GM18526 (cell line): ENCODE results near the gene PRSS33.

Experiments used
- POLR2A ChIP-seq: IDR thresholded peaks from 3 replicates; pipeline ENCODE4 v1.6.1; 2011; ENCODE audit not compliant: insufficient read length; ENCODE audit errors: extremely low read depth

Gene PRSS33, protein sequence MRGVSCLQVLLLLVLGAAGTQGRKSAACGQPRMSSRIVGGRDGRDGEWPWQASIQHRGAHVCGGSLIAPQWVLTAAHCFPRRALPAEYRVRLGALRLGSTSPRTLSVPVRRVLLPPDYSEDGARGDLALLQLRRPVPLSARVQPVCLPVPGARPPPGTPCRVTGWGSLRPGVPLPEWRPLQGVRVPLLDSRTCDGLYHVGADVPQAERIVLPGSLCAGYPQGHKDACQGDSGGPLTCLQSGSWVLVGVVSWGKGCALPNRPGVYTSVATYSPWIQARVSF

DNA sequence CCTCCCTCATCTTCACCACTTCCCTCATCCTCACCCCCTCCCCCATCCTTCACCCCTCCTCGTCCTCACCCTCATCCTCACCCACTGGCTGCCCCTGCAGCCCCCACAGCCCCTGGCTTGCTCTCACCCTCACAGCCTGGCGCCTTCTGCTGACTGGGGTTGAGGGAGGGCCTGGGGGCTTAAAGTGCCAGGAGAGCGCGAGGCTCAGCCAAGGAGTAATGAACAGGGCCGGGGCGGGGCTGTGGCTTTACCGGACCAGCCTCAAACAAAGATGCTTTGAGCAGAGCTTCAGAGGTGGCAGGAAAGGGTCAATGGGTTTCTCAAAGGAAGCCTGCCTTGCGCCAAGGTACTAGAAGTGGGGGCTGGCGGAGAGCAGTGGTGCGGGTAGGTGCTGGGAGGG lies at the start of gene PRSS33:
PRSS33 (minus strand) TSS at position 155 of the 400 bp plus-strand sequence. CDS start 1,013 bp downstream, outside the sequence.
- no peak for TF ChIP-seq POLR2A

DNA sequence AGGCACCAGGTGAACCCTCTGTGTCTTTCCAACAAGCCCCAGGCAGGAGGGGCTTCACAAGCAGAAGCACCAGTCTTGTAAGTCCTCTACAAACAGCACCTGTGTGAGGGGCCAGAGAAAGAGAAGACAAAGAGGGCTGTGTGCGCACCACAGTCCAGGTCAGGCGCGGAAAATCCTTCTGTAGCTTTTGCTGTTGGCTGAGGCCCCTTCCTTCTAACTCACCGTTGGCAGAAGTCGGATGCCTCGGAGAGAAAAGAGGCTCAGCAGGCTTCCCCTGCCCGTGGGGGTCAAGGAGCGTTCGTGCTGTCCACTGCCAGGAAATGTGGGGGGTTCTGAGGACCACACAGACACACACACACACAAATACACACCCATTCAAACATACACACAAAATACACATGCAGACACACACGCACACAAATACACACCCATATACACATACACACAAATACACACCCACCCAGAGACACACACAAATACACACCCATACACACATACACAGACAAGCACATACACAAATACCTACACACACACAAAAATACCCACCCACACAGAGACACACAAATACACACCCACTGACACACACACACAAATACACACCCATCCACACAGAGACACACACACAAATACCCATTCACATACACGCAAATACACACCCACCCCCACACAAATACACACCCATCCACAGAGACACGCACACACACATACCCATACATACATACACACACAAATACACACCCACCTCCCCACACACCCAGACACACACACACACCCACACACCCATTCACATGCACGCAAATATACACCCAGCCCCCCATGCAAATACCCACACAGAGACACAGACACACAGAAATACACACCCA lies 49.5 kb upstream of the PRSS33 start:
- no peak for TF ChIP-seq POLR2A

DNA sequence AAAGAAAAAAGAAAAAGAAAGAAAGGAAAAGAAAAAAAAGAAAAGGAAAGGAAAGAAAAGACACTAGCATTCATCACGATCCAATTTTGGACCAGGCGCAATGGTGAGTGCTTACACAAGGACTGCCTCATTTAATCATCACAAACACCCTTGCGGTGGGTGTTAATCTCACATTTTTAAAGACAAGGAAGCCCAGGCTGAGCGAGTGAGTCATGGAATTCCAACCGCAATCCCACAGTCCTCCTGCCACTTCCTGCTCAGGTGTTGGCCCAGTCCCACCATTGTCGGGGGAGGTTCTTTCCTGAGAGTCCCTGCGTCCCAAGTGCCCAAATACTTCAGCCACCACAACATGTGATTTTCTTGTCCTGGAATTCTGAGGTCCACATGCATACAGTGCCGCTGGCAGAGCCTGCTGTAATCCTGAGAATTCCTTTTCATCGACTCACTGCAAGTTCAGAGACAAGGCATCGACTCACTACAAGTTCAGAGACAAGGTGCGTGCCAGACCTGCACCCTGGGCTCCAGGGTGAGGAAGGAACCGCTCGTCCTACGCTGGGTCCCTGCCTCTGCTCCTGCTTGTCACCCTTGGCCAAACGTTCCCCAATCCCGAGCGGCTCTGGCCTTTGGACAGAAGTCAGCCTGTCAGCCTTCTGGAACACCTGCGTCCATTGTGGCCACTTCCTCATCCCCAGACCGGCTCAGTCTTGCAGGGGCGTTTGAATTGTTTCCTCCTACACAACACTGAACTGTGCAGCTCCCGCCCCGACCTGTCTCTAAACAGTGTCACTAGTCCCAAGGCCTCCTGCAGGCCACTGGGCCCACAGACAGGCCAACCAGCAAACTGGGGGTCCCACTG lies 48.5 kb upstream of the PRSS33 start:
- TF ChIP-seq POLR2A: no peak

DNA sequence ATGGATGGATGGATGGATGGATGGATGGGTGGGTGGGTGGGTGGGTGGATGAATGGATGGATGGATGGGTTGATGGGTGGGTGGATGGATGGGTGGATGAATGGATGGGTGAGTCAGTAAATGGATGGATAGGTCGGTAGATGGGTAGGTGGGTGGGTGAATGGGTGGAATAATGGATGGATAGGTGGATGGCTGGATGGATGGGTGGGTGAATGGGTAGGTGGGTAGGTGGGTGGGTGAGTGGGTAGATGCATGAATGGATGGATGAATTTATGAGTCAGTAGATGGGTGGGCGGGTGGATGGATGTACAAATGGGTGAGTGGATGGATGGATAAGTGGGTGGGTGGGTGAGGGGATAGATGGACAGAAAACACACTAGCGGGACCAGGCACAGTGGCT lies 47.6 kb upstream of the PRSS33 start:
- TF ChIP-seq POLR2A: no peak

DNA sequence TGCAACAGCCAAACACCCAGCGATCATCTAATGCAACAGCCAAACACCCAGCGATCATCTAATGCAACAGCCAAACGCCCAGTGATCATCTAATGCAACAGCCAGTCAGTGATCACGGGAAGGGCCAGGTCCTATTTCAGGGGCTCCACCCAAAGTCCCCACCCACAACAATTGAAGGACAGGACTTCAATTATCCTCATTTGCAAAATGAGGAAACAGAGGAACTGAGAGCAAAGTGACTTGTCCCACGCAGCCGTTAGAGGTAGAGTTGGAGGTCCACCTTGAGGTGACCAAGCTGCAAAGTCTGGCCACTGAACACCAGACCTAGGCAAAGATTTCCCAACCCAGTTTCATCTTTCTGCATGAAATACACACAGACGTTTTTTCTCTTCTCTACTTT lies 46.4 kb upstream of the PRSS33 start:
- no peak for TF ChIP-seq POLR2A

DNA sequence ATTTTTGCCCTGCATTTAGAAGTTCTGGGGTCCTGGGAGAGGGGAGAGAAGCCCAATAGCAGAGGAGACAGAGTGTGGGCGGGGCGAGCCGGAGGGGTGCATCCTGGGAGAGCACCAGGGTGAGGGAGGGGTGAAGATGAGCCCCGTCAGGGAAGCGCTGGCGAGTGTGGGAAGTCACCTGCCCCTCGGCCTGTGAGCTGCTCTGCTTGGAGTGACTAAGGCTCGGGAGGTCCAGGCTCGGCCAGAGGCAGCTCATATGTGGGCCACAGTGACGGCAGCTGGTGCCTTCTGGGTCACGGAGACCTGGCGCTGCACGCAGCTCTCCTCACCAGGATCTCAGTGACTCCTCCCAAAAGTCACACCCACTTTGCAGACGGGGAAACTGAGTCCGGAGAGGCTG lies 43.8 kb upstream of the PRSS33 start:
- no peak for TF ChIP-seq POLR2A

DNA sequence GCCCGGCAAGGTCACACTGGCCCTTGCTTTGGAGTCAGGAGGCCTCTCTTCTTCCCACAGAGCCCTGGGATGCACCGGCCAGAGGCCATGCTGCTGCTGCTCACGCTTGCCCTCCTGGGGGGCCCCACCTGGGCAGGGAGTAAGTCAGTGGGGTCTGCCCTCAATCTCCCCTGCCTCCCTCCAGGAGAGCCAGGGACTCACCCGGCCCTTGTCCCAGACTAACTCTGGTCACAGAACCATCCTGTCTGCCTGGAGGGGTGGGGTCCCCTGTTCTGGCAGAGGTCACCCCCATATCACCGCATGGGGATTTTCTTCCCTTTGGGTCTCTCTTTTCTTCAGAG lies 43.0 kb upstream of the PRSS33 start:
- TF ChIP-seq POLR2A: no peak

DNA sequence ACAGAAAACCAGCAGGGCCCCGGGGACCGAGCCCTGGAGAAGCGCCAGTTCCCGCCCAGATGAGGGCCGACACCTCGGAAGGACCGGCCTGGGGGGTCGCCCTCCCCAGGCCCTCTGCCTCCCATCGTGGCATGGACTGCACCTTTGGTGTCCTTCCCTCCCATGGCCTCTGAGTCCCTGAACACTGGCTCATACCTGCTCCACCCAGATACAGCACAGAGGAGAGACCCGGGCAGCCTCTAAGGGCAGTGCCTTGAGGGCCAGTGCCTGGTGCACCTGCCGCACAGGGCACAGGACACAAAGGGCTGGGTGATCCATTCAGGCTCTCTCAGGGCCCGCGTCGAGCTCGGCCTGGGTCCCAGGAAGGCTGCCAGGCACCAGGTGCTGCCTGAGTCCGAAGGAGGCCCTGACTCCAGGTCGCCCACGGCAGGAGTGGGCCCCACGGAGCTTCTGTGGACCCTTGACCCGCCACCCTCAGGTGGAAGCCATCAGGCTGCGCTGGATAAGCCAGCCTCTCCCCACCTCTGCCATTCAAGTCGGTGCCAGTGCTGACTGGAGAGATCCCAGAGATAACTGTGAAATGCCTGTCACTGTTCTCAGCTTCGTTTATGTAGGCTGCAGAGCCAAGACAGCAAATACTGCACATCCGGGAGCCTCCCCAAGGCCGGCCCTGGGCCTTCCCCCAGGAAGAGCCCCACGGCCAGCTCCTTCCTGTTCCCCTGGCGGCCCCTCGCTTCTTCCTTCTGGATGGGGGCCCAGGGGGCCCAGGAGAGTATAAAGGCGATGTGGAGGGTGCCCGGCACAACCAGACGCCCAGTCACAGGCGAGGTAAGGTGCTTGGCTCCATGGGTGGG lies 42.4 kb upstream of the PRSS33 start, which contains the start of gene ZG16B:
ZG16B (plus strand) TSS at position 803 of the 854 bp plus-strand sequence. CDS start 139 bp downstream, outside the sequence.
- TF ChIP-seq POLR2A: no peak

DNA sequence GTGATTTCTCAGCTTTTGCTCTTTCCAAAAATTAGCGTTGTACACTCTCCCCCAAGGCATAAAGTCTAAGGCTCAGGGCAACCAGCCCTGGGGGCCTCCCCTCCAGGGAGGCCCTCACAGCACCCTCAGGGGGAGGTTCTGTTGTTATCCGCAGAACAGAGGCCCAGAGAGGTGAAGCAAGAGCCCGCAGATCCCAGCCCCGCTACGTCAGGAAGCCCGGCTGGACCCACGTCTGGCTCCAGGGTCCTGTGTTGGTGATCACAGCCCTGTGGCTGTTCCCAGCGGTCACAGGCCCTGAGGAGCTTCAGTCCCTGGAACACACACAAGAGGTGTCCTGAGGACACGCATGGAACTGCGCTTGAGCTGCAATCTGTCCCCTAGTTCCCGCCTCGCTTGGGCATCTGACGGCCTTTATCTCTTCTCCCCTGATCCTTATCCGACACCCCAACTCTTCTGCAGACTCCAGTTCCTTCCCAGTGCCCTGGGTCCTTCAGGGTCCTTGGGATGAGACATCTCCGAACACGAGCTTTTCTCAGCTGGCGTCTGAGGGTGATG lies 41.6 kb upstream of the PRSS33 start:
- no peak for TF ChIP-seq POLR2A

DNA sequence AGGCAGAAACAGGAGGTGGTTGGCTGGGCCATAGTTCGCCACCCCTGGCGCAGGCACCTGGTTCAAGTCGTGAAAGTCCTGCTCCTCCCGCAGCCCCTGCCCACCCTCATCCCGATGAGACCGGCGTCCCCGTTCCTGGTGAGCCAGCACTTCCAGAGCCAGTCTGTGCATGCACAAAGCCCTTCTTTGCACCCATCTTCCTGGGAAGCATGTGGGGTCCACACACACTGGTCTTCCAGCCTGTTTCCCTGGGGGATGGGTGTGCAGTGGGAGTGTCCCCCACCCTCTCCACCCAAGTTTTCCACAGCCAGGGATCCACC lies 41.1 kb upstream of the PRSS33 start:
- no peak for TF ChIP-seq POLR2A

DNA sequence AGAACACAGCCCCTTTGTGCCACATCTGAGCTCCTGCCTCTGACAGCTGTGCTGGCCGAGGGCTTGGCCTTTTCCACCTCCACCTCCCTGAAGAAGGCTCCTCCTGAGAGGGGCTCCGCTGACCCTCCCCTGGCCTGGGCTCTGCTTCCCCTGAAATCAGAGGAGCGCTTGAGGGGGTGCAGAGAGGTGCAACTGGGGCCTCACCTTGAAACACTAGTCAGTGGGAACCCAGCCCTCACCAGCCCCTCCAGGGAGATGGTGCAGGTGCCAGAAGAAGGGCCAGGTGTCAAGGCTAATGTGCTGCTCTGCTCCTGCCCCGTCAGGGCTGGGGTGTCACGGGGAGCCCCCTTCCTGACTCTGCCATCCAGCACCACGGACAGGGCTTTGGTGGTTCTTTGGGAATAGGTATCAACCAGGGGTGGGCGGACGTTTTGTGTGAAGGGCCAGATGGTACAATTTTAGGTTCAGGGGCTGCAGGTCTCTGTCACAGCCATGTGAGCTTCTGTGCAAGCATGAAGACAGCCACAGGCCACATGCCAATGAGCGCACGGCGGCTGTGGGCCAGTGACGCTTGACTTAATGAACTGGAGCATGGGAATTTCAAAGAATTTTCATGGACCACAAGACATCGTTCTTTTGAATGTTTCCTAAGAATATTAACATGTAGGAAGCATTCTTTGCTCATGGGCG lies 40.6 kb upstream of the PRSS33 start:
- no peak for TF ChIP-seq POLR2A

DNA sequence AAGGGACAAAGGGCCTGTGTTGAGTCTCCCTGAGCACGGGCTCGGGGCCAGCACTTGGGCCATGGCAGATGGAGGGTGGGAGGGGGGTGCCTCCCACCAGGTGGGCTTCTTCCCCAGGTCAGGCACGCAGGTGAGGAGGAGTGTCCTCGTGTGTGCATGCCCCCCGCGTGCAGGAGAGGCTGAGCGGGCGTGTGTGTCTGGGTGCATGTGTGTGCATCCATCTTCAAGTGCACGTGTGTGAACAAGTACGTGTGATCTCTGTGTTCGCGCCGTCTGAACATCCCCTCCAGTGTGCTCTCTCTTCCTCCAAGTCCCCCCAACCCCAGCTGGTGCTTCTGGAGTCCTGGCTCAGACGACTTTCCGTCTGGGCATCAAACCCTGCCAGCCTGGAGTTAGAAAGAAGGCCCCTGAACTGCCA lies 40.0 kb upstream of the PRSS33 start:
- TF ChIP-seq POLR2A: no peak

DNA sequence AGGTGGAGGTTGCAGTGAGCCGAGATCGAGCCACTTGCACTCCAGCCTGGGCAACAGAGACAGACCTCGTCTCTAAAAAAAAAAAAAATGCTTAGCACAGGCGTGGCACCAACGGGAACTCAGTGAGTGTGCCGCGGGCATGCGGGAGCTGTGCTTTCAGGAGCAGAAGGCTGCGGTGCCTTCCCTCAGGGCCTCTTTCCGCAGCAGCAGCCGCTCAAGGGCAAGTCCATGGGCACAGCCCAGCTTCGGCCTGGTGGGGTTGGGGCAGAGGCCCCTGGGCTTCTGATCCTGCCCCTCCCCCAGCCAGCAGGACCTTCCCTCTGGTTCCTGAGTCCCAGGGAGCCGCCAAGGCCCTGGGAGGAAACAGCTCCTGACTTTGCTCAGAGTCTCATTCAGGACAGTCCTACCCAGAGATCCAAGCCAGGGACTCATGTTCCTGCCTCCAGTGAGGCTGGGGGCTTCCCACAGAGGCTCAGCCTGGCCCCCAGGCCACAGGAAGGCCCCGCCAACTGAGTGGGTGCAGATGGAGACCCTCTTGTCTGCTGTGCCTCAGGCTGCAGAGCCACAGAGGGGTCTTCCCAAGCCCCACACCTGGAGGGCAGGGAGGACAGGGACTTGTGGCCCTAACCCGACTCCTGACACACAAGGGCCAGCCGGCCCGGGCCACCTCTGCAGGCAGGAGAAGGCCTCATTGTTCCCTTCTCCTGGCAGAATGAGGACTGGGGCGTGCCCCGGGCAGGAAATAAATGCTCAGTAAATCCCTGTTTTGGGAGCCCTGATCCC lies 39.4 kb upstream of the PRSS33 start:
- no peak for TF ChIP-seq POLR2A
